CD4-positive, alpha-beta T cell treated with Interleukin-4 for 4 hours (primary cell): ENCODE data around the gene PDS5B.

ENCODE experiments used
- DNase-seq: peaks from one replicate; pipeline ENCODE4 v3.0.0-alpha.2; 2020

The PDS5B gene

GRCh38 chr13:32731074-32731473 is 144.8 kb downstream of the PDS5B start:
- no peak for DNase-seq

- peak; percentile 15 for DNase-seq
Measured at GRCh38 chr13:32731576-32731975, 145.3 kb downstream of the PDS5B start.

GRCh38 chr13:32733690-32734089 is 147.4 kb downstream of the PDS5B start:
- no peak for DNase-seq

GRCh38 chr13:32734511-32734910 is 148.3 kb downstream of the PDS5B start:
- DNase-seq, result no peak

GRCh38 chr13:32735859-32736258 is 149.6 kb downstream of the PDS5B start:
- no peak for DNase-seq

GRCh38 chr13:32736648-32737047 is 150.4 kb downstream of the PDS5B start:
- DNase-seq, result peak; percentile 8

- DNase-seq, result peak; percentile 43
Measured at GRCh38 chr13:32737111-32737571, 150.9 kb downstream of the PDS5B start.

- no peak for DNase-seq
Measured at GRCh38 chr13:32737679-32738078, 151.4 kb downstream of the PDS5B start.

- DNase-seq, result no peak
Measured at GRCh38 chr13:32745509-32745908, 159.3 kb downstream of the PDS5B start.

- no peak for DNase-seq
Measured at GRCh38 chr13:32746474-32746873, 160.2 kb downstream of the PDS5B start.

GRCh38 chr13:32748305-32748704 is 162.1 kb downstream of the PDS5B start:
- DNase-seq, result no peak

- DNase-seq, result no peak
Measured at GRCh38 chr13:32751340-32751739, 165.1 kb downstream of the PDS5B start.

- no peak for DNase-seq
Measured at GRCh38 chr13:32752311-32752710, 166.1 kb downstream of the PDS5B start.

GRCh38 chr13:32752997-32753606 is 166.8 kb downstream of the PDS5B start:
- no peak for DNase-seq

GRCh38 chr13:32754179-32754578 is 167.9 kb downstream of the PDS5B start:
- no peak for DNase-seq

GRCh38 chr13:32759152-32759551 is 172.9 kb downstream of the PDS5B start:
- no peak for DNase-seq

- no peak for DNase-seq
Measured at GRCh38 chr13:32761472-32761871, 175.2 kb downstream of the PDS5B start.

- DNase-seq, result no peak
Measured at GRCh38 chr13:32779119-32779518, 192.9 kb downstream of the PDS5B start.

- DNase-seq, result no peak
Measured at GRCh38 chr13:32781906-32782305, 195.7 kb downstream of the PDS5B start.

- DNase-seq, result peak; percentile 46
Measured at GRCh38 chr13:32783067-32783466, 196.8 kb downstream of the PDS5B start.

- no peak for DNase-seq
Measured at GRCh38 chr13:32790731-32791130, 204.5 kb downstream of the PDS5B start.

GRCh38 chr13:32791545-32792172 is 205.4 kb downstream of the PDS5B start:
- peak; percentile 31 for DNase-seq

GRCh38 chr13:32796754-32797153 is 210.5 kb downstream of the PDS5B start:
- no peak for DNase-seq

- no peak for DNase-seq
Measured at GRCh38 chr13:32802159-32802558, 215.9 kb downstream of the PDS5B start.

- DNase-seq, result no peak
Measured at GRCh38 chr13:32804673-32805230, 218.5 kb downstream of the PDS5B start.
